Common myeloid progenitor, CD34-positive (primary cell): Measurements from ENCODE around the gene PAX4.
A peak's percentile ranks its signal among the peaks of the same experiment; 100 is the strongest.

Experiments
- CTCF ChIA-PET: fragments of 350-600 bp; sonication (Branson Sonifier 250); formaldehyde crosslinking; loops from one replicate; lab custom pipeline; 2021; ENCODE audit warnings: antibody characterized with exemption; lab: Charles Lee
- POLR2A ChIA-PET: fragments of 350-600 bp; sonication (Branson Sonifier 250); formaldehyde crosslinking; loops from one replicate; lab custom pipeline; 2021; ENCODE audit warnings: antibody characterized with exemption; lab: Charles Lee
- DNase-seq, 3 donors: peaks; one replicate each; pipeline versions ENCODE4 v3.0.0 to v3.0.0-alpha.2; 2013
- H3K27ac ChIP-seq, 2 experiments: 1 replicate in 1 of 2; 2 replicates in 1 of 2; pipeline ENCODE4 v1.7.0; 2013; ENCODE audit warnings: inconsistent platforms in 2 of 2, low read length in 2 of 2, mild to moderate bottlenecking in 2 of 2, low read depth in 1 of 2, moderate library complexity in 1 of 2; ENCODE audit not compliant: severe bottlenecking in 2 of 2, insufficient read depth in 1 of 2, poor library complexity in 1 of 2
- H3K27me3 ChIP-seq, 5 experiments: replicated peaks in 2 of 5; 1 replicate in 3 of 5; 2 replicates in 2 of 5; pipeline versions ENCODE4 v1.6.1 to v1.7.0; 2013; ENCODE audit warnings: low read length in 4 of 5, mild to moderate bottlenecking in 2 of 5, moderate library complexity in 2 of 5, inconsistent platforms in 1 of 5; ENCODE audit not compliant: insufficient read depth in 5 of 5, control insufficient read depth in 4 of 5
- H3K36me3 ChIP-seq, 4 experiments: 1 replicate in 2 of 4; 2 replicates in 2 of 4; pipeline versions ENCODE4 v1.6.1 to v1.7.0; 2013; ENCODE audit warnings: low read length in 3 of 4, control low read depth in 1 of 4, mild to moderate bottlenecking in 1 of 4; ENCODE audit not compliant: control insufficient read depth in 4 of 4, insufficient read depth in 4 of 4
- H3K4me1 ChIP-seq, 4 experiments: 1 replicate in 3 of 4; 2 replicates in 1 of 4; pipeline versions ENCODE4 v1.6.1 to v1.7.1; 2013; ENCODE audit warnings: low read length in 3 of 4, mild to moderate bottlenecking in 3 of 4, control low read depth in 1 of 4, inconsistent platforms in 1 of 4, moderate library complexity in 1 of 4; ENCODE audit not compliant: control insufficient read depth in 4 of 4, insufficient read depth in 4 of 4; ENCODE audit errors: control extremely low read depth in 1 of 4
- H3K4me3 ChIP-seq, 7 experiments: 1 replicate in 4 of 7; 2 replicates in 3 of 7; pipeline versions ENCODE4 v1.5.1 to v1.7.0; 2013; ENCODE audit warnings: mild to moderate bottlenecking in 7 of 7, low read length in 6 of 7, moderate library complexity in 6 of 7, inconsistent platforms in 2 of 7, low read depth in 2 of 7, control low read depth in 1 of 7; ENCODE audit not compliant: insufficient read depth in 4 of 7, control insufficient read depth in 1 of 7; ENCODE audit errors: extremely low read depth in 1 of 7
- H3K9me3 ChIP-seq, 5 experiments: 1 replicate in 4 of 5; 2 replicates in 1 of 5; pipeline versions ENCODE4 v1.6.1 to v1.7.1; 2013; ENCODE audit warnings: low read length in 4 of 5, mild to moderate bottlenecking in 2 of 5, inconsistent platforms in 1 of 5, low read depth in 1 of 5, moderate library complexity in 1 of 5; ENCODE audit not compliant: control insufficient read depth in 4 of 5, insufficient read depth in 2 of 5; ENCODE audit errors: control extremely low read depth in 1 of 5
- WGBS: methylation state at CpG from one replicate; pipeline ENCODE4 v1.1.5; 2013; ENCODE audit not compliant: insufficient coverage; 5-methylcytosine and 5-hydroxymethylcytosine counted together

PAX4 gene

DNA sequence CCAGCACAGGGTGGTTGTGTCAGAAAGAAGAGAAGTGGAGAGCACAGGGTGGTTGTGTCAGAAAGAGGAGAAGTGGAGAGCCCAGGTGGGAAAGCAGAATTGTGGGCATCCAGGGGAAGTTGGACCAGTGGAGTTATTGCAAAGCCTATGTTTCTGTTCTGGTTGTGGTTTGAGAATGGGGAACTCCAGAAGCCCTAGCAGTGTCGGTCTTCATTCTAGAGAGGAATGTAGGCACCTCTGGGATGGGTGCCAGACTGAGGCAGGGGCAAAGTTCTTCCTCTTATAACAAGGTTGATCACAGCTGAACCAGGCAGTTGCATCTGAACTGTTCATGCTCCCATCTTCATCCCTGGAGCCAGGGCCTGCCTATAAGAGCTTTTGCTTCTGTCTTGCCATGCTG, 23.5 kb downstream of the PAX4 start:
- POLR2A ChIA-PET = interaction anchor here (0.7 kb wide), 1 partner anchor 52 kb away, joined by 3 read pairs; no protein-coding TSS in a partner anchor

DNA sequence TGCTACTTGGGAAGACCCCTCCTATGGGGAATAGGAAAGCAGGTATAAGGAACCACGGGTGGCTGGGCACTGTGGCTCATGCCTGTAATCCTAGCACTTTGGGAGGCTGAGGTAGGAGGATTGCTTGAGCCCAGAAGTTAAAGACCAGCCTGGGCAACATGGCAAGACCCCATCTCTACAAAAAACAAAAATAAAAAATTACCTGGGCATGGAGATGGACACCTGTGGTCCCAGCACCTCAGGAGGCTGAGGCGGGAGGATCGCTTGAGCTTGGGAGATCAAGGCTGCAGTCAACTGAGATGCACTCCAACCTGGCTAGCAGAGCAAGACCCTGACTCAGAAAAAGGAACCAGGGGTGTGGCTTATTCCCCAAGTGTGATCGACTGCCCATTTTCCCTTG, 25.4 kb downstream of the PAX4 start:
- 84% methylated on average over 4 of the region's 4 CpGs for WGBS
- peaks cover 10 to 23% (median 15%) of the 10 kb centered on the region in 4 experiments for H3K36me3 ChIP-seq
- H3K4me3 ChIP-seq = no peak overlapping the region
- POLR2A ChIA-PET = no interaction called here
- CTCF ChIA-PET = interaction anchor here (0.7 kb wide), 1 partner anchor 297 kb away, joined by 4 read pairs; no protein-coding TSS in a partner anchor
- no peaks in the 10 kb centered on the region for H3K9me3 ChIP-seq
- DNase-seq = no peak
- no peaks in the 10 kb centered on the region for H3K27me3 ChIP-seq
- peaks cover 0 to 40% (median 26%) of the 10 kb centered on the region in 4 experiments for H3K4me1 ChIP-seq
- H3K27ac ChIP-seq = no peak overlapping the region

More for the DNA sequence above, 23.5 kb downstream of the PAX4 start:
- peaks cover 10 to 22% (median 15%) of the 10 kb centered on the region in 4 experiments for H3K36me3 ChIP-seq
- 0% methylated on average over 1 of the region's 1 CpG for WGBS
- H3K9me3 ChIP-seq = no peaks in the 10 kb centered on the region
- DNase-seq = peak; percentile 76 to 95 (median 93)
- CTCF ChIA-PET = interaction anchor here (1.0 to 1.8 kb wide), 3 partner anchors 8 to 10 kb away, joined by 3 to 5 read pairs (median 3); partner anchors contain the start of gene GCC1
- peaks cover 0 to 27% (median 13%) of the 10 kb centered on the region in 4 experiments for H3K4me1 ChIP-seq
- peak overlapping the region in 1 of 2 experiments; percentile 7 for H3K27ac ChIP-seq
- no peak overlapping the region for H3K4me3 ChIP-seq
- H3K27me3 ChIP-seq = no peaks in the 10 kb centered on the region

DNA sequence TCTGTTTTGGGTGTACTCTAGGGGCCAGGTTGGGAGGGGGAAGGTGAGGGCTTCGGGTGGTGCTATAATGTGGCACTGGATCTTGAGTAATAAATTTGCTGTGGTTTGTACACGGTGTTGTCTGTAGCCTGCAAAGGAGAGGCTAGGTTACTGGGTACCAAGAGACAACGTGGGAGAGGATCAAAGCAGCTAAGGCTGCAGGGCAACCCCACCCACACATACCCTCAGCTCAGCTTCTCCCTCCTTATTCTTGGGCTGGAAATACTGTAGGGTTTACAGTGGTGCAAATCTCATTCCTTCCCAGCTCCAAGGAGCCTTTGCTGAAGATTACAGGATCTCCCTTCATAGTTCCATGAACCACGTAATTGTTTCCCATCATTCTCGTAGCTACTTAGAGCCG, 26.4 kb downstream of the PAX4 start:
- Histone ChIP-seq H3K36me3 (peaks cover 10 to 23% (median 15%) of the 10 kb centered on the region in 4 experiments), H3K27me3 (no peaks in the 10 kb centered on the region), H3K27ac (no peak overlapping the region), H3K4me3 (no peak overlapping the region), H3K9me3 (no peaks in the 10 kb centered on the region), H3K4me1 (peaks cover 0 to 41% (median 27%) of the 10 kb centered on the region in 4 experiments)
- ChIA-PET CTCF (interaction anchor here (1.8 kb wide), 1 partner anchor 38 kb away, joined by 5 read pairs; no protein-coding TSS in a partner anchor), POLR2A (no interaction called here)
- 100% methylated on average over 3 of the region's 6 CpGs for WGBS
- DNase-seq = no peak

DNA sequence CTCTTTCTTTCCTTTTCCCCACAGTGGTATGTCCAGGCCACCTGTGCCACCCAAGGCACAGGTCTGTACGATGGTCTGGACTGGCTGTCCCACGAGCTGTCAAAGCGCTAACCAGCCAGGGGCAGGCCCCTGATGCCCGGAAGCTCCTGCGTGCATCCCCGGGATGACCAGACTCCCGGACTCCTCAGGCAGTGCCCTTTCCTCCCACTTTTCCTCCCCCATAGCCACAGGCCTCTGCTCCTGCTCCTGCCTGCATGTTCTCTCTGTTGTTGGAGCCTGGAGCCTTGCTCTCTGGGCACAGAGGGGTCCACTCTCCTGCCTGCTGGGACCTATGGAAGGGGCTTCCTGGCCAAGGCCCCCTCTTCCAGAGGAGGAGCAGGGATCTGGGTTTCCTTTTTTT, 26.8 kb downstream of the PAX4 start:
- WGBS = 95% methylated on average over 7 of the region's 7 CpGs
- CTCF ChIA-PET = interaction anchor here (1.8 kb wide), 1 partner anchor 38 kb away, joined by 5 read pairs; no protein-coding TSS in a partner anchor
- Histone ChIP-seq H3K9me3 (no peaks in the 10 kb centered on the region), H3K4me1 (peaks cover 0 to 41% (median 27%) of the 10 kb centered on the region in 4 experiments), H3K27me3 (no peaks in the 10 kb centered on the region), H3K27ac (no peak overlapping the region), H3K4me3 (no peak overlapping the region), H3K36me3 (peaks cover 10 to 23% (median 15%) of the 10 kb centered on the region in 4 experiments)
- POLR2A ChIA-PET = no interaction called here
- DNase-seq = no peak

DNA sequence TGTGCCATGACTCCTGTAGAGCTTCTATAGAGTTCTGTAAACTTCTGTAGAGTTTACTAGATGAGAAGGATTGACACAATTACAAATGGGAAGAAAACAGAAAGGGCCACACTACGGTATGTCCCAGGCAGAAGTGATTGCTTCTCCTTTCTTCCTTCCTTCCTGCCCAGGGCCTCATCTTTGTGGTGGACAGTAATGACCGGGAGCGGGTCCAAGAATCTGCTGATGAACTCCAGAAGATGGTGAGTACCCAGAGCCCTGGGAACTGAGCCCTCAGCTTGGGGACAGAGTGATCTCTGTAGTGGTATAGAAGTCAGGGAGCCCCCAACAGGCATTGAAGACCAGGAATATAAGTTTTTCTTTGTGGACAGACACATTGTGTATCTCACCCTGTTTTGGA, 28.0 kb downstream of the PAX4 start:
- ChIA-PET POLR2A (no interaction called here), CTCF (interaction anchor here (2.0 kb wide), 1 partner anchor 65 kb away, joined by 5 read pairs; no protein-coding TSS in a partner anchor)
- 79% methylated on average over 2 of the region's 3 CpGs for WGBS
- H3K9me3 ChIP-seq = no peaks in the 10 kb centered on the region
- no peak overlapping the region for H3K27ac ChIP-seq
- H3K27me3 ChIP-seq = no peaks in the 10 kb centered on the region
- H3K36me3 ChIP-seq = peaks cover 10 to 23% (median 15%) of the 10 kb centered on the region in 4 experiments
- H3K4me1 ChIP-seq = peaks cover 0 to 37% (median 32%) of the 10 kb centered on the region in 4 experiments
- H3K4me3 ChIP-seq = no peak overlapping the region
- DNase-seq = no peak

DNA sequence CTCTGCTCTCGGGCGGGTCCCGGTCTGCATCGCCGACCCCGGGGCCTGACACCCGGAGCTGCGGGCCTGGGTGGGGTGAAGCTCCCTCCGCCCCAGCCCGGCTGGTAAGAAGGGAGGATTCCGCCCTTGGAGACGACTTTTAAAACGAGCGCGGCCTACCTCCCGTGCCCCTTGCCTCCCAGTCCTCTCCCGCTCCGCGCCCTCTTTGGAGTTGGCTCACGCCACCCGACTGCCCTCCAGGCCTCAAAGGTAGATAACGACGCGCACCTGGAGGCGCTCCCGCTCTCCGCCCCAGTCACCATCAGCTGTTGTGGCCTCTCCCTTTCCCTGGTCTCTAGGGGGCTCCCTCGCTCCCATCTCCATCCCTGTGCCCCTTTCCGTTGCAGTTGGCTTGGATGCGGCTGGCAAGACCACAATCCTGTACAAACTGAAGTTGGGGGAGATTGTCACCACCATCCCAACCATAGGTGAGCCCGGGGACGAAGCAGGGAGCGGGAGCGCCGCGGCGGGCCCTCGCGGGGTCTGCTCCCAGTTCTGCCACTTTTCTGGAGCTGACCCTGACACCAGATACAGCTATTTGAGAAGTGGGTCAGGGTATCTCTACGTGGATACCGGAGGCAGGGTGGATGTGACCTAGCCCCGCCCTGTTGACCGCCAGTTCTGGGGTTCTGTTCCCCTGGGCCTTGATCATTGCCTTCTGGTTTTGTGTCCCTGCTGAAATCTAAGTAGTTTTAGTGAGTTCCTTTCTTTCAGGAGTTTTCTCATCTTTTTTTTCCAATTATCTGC, 29.1 kb downstream of the PAX4 start:
- no peaks in the 10 kb centered on the region for H3K27me3 ChIP-seq
- ChIA-PET CTCF (interaction anchor here (1.2 to 2.0 kb wide), 5 partner anchors 12 to 66 kb away, joined by 3 to 11 read pairs (median 5); no protein-coding TSS in a partner anchor), POLR2A (no interaction called here)
- H3K36me3 ChIP-seq = peaks cover 10 to 23% (median 15%) of the 10 kb centered on the region in 4 experiments
- H3K27ac ChIP-seq = peak overlapping the region; percentile 37 to 75
- no peaks in the 10 kb centered on the region for H3K9me3 ChIP-seq
- H3K4me1 ChIP-seq = peaks cover 1 to 38% (median 34%) of the 10 kb centered on the region in 4 experiments
- DNase-seq = peak; percentile 28 to 52 (median 36)
- WGBS = 17% methylated on average over 32 of the region's 43 CpGs
- peak overlapping the region; percentile 75 to 95 (median 82) for H3K4me3 ChIP-seq
